K562 (cell line): Measurements from ENCODE around the gene KIR2DL3. TPM values are rescaled to one million over a fixed set of nuclear protein-coding genes. Genes with fewer than 3 reads are reported as not detected.

ENCODE experiments used
- ATAC-seq: fragments of 200-7000 bp; cut with Tn5 transposase; 3 replicates; pipeline ENCODE4 v1.9.1; 2020; ENCODE audit warnings: moderate library complexity
- BruUV-seq: library from RNA; stranded (reverse); fragments of 400-500 nt; replicated peaks from 2 replicates; lab custom pipeline; 2021; lab: Mats Ljungman, UMichigan
- CTCF ChIA-PET: fragments of 300-600 bp; formaldehyde crosslinking; extraction: SDS; loops from one replicate; lab custom pipeline; 2021; ENCODE audit warnings: low intra/inter-chr PET ratio; lab: Yijun Ruan, JAX
- POLR2A ChIA-PET: fragments of 300-600, 350-650 bp; sonication (Branson Sonifier 250); formaldehyde crosslinking; extraction: SDS; loops from one replicate; lab custom pipeline; 2021; ENCODE audit warnings: antibody characterized with exemption, inconsistent platforms; lab: Yijun Ruan, JAX
- DNase-seq, 4 experiments: peaks; one replicate each; pipeline versions ENCODE4 v3.0.0 to v3.0.0-alpha.2; 2011 to 2018; ENCODE audit warnings: low spot score in 3 of 4, mixed read lengths in 3 of 4; ENCODE audit errors: extremely low read depth in 1 of 4
- FAIRE-seq: peaks from 2 replicates; lab custom pipeline; 2011; peaks lifted over from hg19 to GRCh38; lab: Jason Lieb, UNC
- H2AFZ ChIP-seq: 2 replicates; pipeline ENCODE4 v1.6.0; 2011; ENCODE audit warnings: low read depth, low read length, control low read depth, inconsistent platforms
- H3K27ac ChIP-seq: fragments of 200-600 bp; 3 replicates; pipeline ENCODE4 v1.8.0; 2011; ENCODE audit warnings: low read depth, mild to moderate bottlenecking, control low read depth, inconsistent platforms, low read length, moderate library complexity, mixed read lengths; ENCODE audit errors: extremely low read depth
- H3K27me3 ChIP-seq, 2 experiments: fragments of 300-600 bp in 1 of 2; 2 replicates in 1 of 2; 3 replicates in 1 of 2; pipeline versions ENCODE4 v1.6.0 to v1.8.0; 2011; ENCODE audit warnings: inconsistent platforms in 2 of 2, low read length in 2 of 2, mild to moderate bottlenecking in 1 of 2, mixed read lengths in 1 of 2, moderate library complexity in 1 of 2; ENCODE audit not compliant: control insufficient read depth in 2 of 2, insufficient read depth in 2 of 2
- H3K36me3 ChIP-seq: fragments of 300-600 bp; 3 replicates; pipeline ENCODE4 v1.8.0; 2011; ENCODE audit warnings: mild to moderate bottlenecking, low read length, inconsistent platforms; ENCODE audit not compliant: control insufficient read depth, insufficient read depth
- H3K4me1 ChIP-seq, 2 experiments: fragments of 200-600 bp in 1 of 2; replicated peaks in 1 of 2; 2 replicates in 1 of 2; 3 replicates in 1 of 2; pipeline versions ENCODE4 v1.5.1 to v1.8.0; 2011; ENCODE audit warnings: inconsistent platforms in 2 of 2, low read length in 2 of 2, mild to moderate bottlenecking in 1 of 2, mixed read lengths in 1 of 2, moderate library complexity in 1 of 2; ENCODE audit not compliant: control insufficient read depth in 2 of 2, insufficient read depth in 2 of 2
- H3K4me2 ChIP-seq: 2 replicates; pipeline ENCODE4 v1.6.1; 2011; ENCODE audit warnings: low read length, control low read depth, inconsistent platforms, mixed read lengths; ENCODE audit not compliant: insufficient read depth
- H3K4me3 ChIP-seq: fragments of 200-600 bp; sonication (generic), shearing (Covaris generic); 2 replicates; pipeline ENCODE4 v1.5.1; 2016; ENCODE audit warnings: control low read depth, inconsistent platforms
- H3K79me2 ChIP-seq: fragments of 200-600 bp; 3 replicates; pipeline ENCODE4 v1.8.0; 2011; ENCODE audit warnings: low read length, inconsistent platforms; ENCODE audit not compliant: control insufficient read depth, insufficient read depth
- H3K9ac ChIP-seq, 2 experiments: 2 replicates each; pipeline versions ENCODE4 v1.6.0 to v1.6.1; 2011; ENCODE audit warnings: low read depth in 2 of 2, low read length in 2 of 2, control low read depth in 1 of 2, inconsistent platforms in 1 of 2, mild to moderate bottlenecking in 1 of 2, mixed read lengths in 1 of 2; ENCODE audit not compliant: insufficient read depth in 1 of 2
- H3K9me1 ChIP-seq: one replicate; pipeline ENCODE4 v1.6.0; 2011; ENCODE audit warnings: inconsistent platforms, mild to moderate bottlenecking, low read length, moderate library complexity; ENCODE audit not compliant: control insufficient read depth, insufficient read depth
- H3K9me3 ChIP-seq: replicated peaks from 2 replicates; pipeline ENCODE4 v1.5.1; 2011; ENCODE audit warnings: low read depth, low read length, inconsistent platforms; ENCODE audit not compliant: control insufficient read depth, insufficient read depth
- H4K20me1 ChIP-seq: replicated peaks from 2 replicates; pipeline ENCODE4 v1.6.1; 2011; ENCODE audit warnings: low read length, inconsistent platforms, mixed read lengths; ENCODE audit not compliant: control insufficient read depth, insufficient read depth
- ARID2 ChIP-seq: fragments of 450-650 bp; IDR thresholded peaks from 2 replicates; pipeline ENCODE4 v1.6.1; 2017; ENCODE audit warnings: antibody characterized with exemption, mild to moderate bottlenecking
- CHD2 ChIP-seq: IDR thresholded peaks from 2 replicates; pipeline ENCODE4 v1.6.1; 2011; ENCODE audit warnings: low read depth, low read length
- POLR2B ChIP-seq: fragments of 450-650 bp; IDR thresholded peaks from 2 replicates; pipeline ENCODE4 v1.6.1; 2018; ENCODE audit warnings: low read depth; ENCODE audit not compliant: partially characterized antibody
- TAL1 ChIP-seq: fragments of 450-650 bp; IDR thresholded peaks from 2 replicates; pipeline ENCODE4 v1.6.1; 2016; ENCODE audit warnings: mild to moderate bottlenecking
- ZNF551 ChIP-seq: fragments of 250-450 bp; sonication (Bioruptor Pico); IDR thresholded peaks from 2 replicates; pipeline ENCODE4 v1.5.0; 2021; ENCODE audit warnings: mild to moderate bottlenecking, moderate library complexity
- WGBS: fragments of 100-300 bp; shearing (Covaris generic); methylation state at CpG from one replicate; pipeline ENCODE4 v1.1.6; 2016; ENCODE audit warnings: low coverage, mixed read lengths; ENCODE audit not compliant: insufficient coverage; ENCODE audit errors: missing lambda C conversion rate; 5-methylcytosine and 5-hydroxymethylcytosine counted together
- in situ Hi-C: fragments of 300-500 bp; cut with MboI; formaldehyde crosslinking; loops from 4 replicates; pipeline ENCODE4 v1.15.0; 2018; ENCODE audit warnings: inconsistent platforms, mixed read lengths
- intact Hi-C: fragments of 100-400 bp; cut with micrococcal nuclease; formaldehyde crosslinking; loops from 2 replicates; pipeline ENCODE4 v1.14.2; 2022
- polyA plus RNA-seq, 8 experiments: library from polyadenylated mRNA; depleted of rRNA in 4 of 8; stranded (reverse) in 5 of 8; unstranded in 3 of 8; fragments of >200 nt; fragmentation: Nextera tagmentation in 2 of 8; fragmentation: Illumina TruSeq in 1 of 8; extraction: Ambion mirVana in 2 of 8; extraction: Trizol in 1 of 8; gene quantifications; 2 replicates each; pipeline versions ENCODE4 v1.2.1 to v1.2.3, GENCODE V29; 2011 to 2014; ENCODE audit warnings: inconsistent platforms in 1 of 8, missing spikeins in 1 of 8
- total RNA-seq, 7 experiments: library from RNA; depleted of rRNA in 6 of 7; stranded (reverse); fragments of >200 nt in 6 of 7; fragmentation: Illumina TruSeq in 2 of 7; extraction: Trizol in 2 of 7; gene quantifications; 2 replicates each; pipeline versions ENCODE4 v1.2.1 to v1.2.3, GENCODE V29; 2011 to 2021; ENCODE audit warnings: low replicate concordance in 1 of 7
- TF ChIP-seq, protein P1 (sequence below): sonication (generic); formaldehyde crosslinking; IDR thresholded peaks from 2 replicates; pipeline ENCODE4 v1.4.0; 2020; ENCODE audit warnings: mild to moderate bottlenecking, missing genetic modification reagents
- TF ChIP-seq, protein P2 (sequence below): sonication (generic); formaldehyde crosslinking; IDR thresholded peaks from 2 replicates; pipeline ENCODE4 v1.8.1; 2022; ENCODE audit warnings: missing genetic modification reagents

The KIR2DL3 gene
- total and polyA plus RNA-seq, 9 of the 15 experiments (the other 6 are each of a cell fraction or from before 2014, with no cell fraction given) = not detected

DNA sequence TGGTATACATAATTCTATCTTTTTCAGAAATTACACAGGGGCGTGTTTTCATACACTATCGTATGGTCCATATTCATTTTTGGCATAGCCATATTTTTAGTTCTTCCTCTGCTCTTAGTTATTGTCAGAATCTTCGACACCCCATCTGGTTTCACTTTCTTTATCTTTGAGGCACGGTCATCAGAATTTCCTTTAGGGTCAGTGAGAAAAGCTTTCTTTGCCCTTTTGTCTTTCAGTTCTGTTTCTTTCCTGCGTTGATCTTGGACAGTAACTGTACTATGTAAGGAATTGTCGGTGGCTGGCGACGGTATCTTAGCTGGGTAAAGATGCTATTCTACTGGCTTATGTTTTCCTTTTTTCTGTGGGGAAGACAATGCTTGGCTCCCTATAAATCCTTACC, 54.5 kb downstream of the KIR2DL3 start:
- Histone ChIP-seq H3K27ac (no peak overlapping the region), H3K4me1 (no peaks in the 10 kb centered on the region), H3K9ac (no peak overlapping the region), H3K9me1 (no peaks in the 10 kb centered on the region), H3K4me2 (no peak overlapping the region), H4K20me1 (no peaks in the 10 kb centered on the region), H3K9me3 (no peaks in the 10 kb centered on the region), H3K79me2 (no peaks in the 10 kb centered on the region), H3K36me3 (no peaks in the 10 kb centered on the region), H3K27me3 (peaks cover 4 to 25% of the 10 kb centered on the region in 2 experiments; a peak in 4 of 5 replicates), H2AFZ (no peak overlapping the region), H3K4me3 (no peak overlapping the region)
- CTCF ChIA-PET = no interaction called here
- POLR2A ChIA-PET = no interaction called here
- DNase-seq (no peak), FAIRE-seq (no peak), ATAC-seq (no peak)
- TF ChIP-seq ARID2 (no peak), CHD2 (no peak), TAL1 (no peak), ZNF551 (CRISPR knock-in tag) (no peak), POLR2B (no peak)
- TF ChIP-seq, protein P1, sequence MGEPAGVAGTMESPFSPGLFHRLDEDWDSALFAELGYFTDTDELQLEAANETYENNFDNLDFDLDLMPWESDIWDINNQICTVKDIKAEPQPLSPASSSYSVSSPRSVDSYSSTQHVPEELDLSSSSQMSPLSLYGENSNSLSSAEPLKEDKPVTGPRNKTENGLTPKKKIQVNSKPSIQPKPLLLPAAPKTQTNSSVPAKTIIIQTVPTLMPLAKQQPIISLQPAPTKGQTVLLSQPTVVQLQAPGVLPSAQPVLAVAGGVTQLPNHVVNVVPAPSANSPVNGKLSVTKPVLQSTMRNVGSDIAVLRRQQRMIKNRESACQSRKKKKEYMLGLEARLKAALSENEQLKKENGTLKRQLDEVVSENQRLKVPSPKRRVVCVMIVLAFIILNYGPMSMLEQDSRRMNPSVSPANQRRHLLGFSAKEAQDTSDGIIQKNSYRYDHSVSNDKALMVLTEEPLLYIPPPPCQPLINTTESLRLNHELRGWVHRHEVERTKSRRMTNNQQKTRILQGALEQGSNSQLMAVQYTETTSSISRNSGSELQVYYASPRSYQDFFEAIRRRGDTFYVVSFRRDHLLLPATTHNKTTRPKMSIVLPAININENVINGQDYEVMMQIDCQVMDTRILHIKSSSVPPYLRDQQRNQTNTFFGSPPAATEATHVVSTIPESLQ (CRISPR knock-in tag) = no peak
- TF ChIP-seq, protein P2, sequence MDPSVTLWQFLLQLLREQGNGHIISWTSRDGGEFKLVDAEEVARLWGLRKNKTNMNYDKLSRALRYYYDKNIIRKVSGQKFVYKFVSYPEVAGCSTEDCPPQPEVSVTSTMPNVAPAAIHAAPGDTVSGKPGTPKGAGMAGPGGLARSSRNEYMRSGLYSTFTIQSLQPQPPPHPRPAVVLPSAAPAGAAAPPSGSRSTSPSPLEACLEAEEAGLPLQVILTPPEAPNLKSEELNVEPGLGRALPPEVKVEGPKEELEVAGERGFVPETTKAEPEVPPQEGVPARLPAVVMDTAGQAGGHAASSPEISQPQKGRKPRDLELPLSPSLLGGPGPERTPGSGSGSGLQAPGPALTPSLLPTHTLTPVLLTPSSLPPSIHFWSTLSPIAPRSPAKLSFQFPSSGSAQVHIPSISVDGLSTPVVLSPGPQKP (CRISPR knock-in tag) = no peak
- in situ Hi-C loops = no loop called here
- no TSS peak for BruUV-seq
- WGBS = 3% methylated on average over 8 of the region's 8 CpGs
- intact Hi-C loops = no loop called here
